ENCODE measurements around the gene TMEM95.
"Not testable (repeated sequence)": the region's sequence is repeated elsewhere in the genome, so short reads cannot be mapped to it uniquely, and the experiment has no call there.

The TMEM95 gene

GRCh38 chr17:7348478-7349242 is 6.3 kb upstream of the TMEM95 start:
- no peak for FAIRE-seq

- FAIRE-seq, result no peak
These were observed 3.1 kb upstream of the TMEM95 start, which contains the start of gene KCTD11 for GRCh38 chr17:7351665-7352502. KCTD11 (plus strand) TSS chr17:7352162.

- no peak for FAIRE-seq
These were observed 2.5 kb upstream of the TMEM95 start for GRCh38 chr17:7352503-7352889.

- no peak for FAIRE-seq
These were observed 1.9 kb upstream of the TMEM95 start for GRCh38 chr17:7352910-7353635.

GRCh38 chr17:7354262-7354843 is 603 bp upstream of the TMEM95 start:
- FAIRE-seq, result no peak

GRCh38 chr17:7355573-7355972 is 617 bp downstream of the TMEM95 start:
- no peak for FAIRE-seq

GRCh38 chr17:7356072-7356549 is 1.2 kb downstream of the TMEM95 start:
- FAIRE-seq, result no peak

GRCh38 chr17:7356756-7357155 is 1.8 kb downstream of the TMEM95 start:
- no peak for FAIRE-seq

GRCh38 chr17:7357381-7357780 is 2.4 kb downstream of the TMEM95 start:
- FAIRE-seq, result no peak

GRCh38 chr17:7361906-7362305 is 7.0 kb downstream of the TMEM95 start:
- no peak for FAIRE-seq

GRCh38 chr17:7363311-7363710 is 8.4 kb downstream of the TMEM95 start:
- FAIRE-seq, result no peak

- not testable (repeated sequence) for FAIRE-seq
These were observed 11.0 kb downstream of the TMEM95 start for GRCh38 chr17:7365963-7366362.

GRCh38 chr17:7367083-7367482 is 12.1 kb downstream of the TMEM95 start:
- FAIRE-seq, result no peak

GRCh38 chr17:7367918-7368598 is 13.1 kb downstream of the TMEM95 start:
- FAIRE-seq, result no peak

- not testable (repeated sequence) for FAIRE-seq
These were observed 13.6 kb downstream of the TMEM95 start for GRCh38 chr17:7368599-7368994.

GRCh38 chr17:7369825-7370224 is 14.9 kb downstream of the TMEM95 start:
- FAIRE-seq, result no peak

- no peak for FAIRE-seq
These were observed 15.9 kb downstream of the TMEM95 start for GRCh38 chr17:7370853-7371252.

- FAIRE-seq, result no peak
These were observed 19.4 kb downstream of the TMEM95 start for GRCh38 chr17:7374353-7374752.

- no peak for FAIRE-seq
These were observed 24.2 kb downstream of the TMEM95 start for GRCh38 chr17:7379134-7379533.

GRCh38 chr17:7380321-7380720 is 25.4 kb downstream of the TMEM95 start:
- FAIRE-seq, result no peak

GRCh38 chr17:7380855-7381683 is 26.1 kb downstream of the TMEM95 start, which contains the start of gene TNK1:
TNK1 (plus strand) TSS chr17:7381089; CDS start chr17:7382927, 1,838 bp downstream.
- FAIRE-seq, result no peak
